AG09309 (cell line): Measurements from ENCODE around the gene CACNA1C.

Source experiments
- DNase-seq: peaks from one replicate; pipeline ENCODE4 v3.0.0-alpha.2; 2010; ENCODE audit warnings: low read depth
- H3K4me3 ChIP-seq: 2 replicates; pipeline ENCODE4 v1.5.1; 2011; ENCODE audit warnings: mild to moderate bottlenecking, low read depth, low read length, moderate library complexity; ENCODE audit not compliant: control insufficient read depth
- TF ChIP-seq, protein P1 (sequence below): IDR thresholded peaks from 2 replicates; pipeline ENCODE4 v1.5.1; 2011; ENCODE audit warnings: mild to moderate bottlenecking, low read depth, low read length, inconsistent platforms; ENCODE audit not compliant: insufficient read depth, control insufficient read depth; ENCODE audit errors: missing control alignments

CACNA1C gene

DNA sequence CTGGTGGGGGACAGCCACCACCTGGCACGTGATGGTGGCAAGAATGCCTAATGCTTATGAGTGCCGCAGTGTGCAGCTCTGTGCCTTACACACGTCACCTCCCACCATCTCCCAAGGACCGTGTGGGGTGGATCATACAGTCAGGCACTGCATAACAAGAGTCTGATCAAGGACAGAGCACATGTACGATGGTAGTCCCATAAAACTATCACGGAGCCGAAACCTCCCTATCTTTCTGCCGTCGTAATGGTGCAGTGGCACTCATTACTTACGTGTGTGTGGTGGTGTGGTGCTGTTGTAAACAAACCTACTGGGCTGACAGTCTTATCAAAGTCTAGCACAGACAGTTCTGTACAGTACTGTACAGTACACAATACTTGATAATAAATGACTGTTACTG, 89.3 kb downstream of the CACNA1C start:
- DNase-seq, result no peak

DNA sequence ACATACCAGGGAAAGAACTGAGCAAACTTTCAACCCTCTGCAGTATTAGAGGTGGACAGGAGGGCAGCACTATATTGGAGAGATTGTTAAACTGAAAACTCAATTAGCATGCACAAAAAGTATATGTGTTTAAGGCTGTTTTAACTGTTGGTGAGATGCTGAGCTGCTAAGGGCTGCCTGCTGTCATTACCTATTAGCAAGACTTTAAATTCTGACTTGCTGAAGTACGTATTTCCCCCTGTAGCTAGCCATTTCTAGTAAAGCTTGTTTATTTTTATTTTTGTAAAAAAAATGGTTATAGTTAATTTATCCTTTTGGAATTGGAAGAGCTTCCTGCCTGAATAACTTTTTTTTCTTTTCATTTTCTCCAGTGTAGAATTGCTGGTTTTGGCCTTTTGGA, 92.2 kb downstream of the CACNA1C start:
- no peak for DNase-seq
- H3K4me3 ChIP-seq, result no peak overlapping the region
- TF ChIP-seq, protein P1, sequence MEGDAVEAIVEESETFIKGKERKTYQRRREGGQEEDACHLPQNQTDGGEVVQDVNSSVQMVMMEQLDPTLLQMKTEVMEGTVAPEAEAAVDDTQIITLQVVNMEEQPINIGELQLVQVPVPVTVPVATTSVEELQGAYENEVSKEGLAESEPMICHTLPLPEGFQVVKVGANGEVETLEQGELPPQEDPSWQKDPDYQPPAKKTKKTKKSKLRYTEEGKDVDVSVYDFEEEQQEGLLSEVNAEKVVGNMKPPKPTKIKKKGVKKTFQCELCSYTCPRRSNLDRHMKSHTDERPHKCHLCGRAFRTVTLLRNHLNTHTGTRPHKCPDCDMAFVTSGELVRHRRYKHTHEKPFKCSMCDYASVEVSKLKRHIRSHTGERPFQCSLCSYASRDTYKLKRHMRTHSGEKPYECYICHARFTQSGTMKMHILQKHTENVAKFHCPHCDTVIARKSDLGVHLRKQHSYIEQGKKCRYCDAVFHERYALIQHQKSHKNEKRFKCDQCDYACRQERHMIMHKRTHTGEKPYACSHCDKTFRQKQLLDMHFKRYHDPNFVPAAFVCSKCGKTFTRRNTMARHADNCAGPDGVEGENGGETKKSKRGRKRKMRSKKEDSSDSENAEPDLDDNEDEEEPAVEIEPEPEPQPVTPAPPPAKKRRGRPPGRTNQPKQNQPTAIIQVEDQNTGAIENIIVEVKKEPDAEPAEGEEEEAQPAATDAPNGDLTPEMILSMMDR, result no peak

More for the DNA sequence above, 89.3 kb downstream of the CACNA1C start:
- H3K4me3 ChIP-seq, result no peak overlapping the region
- TF ChIP-seq, protein P1, result no peak

DNA sequence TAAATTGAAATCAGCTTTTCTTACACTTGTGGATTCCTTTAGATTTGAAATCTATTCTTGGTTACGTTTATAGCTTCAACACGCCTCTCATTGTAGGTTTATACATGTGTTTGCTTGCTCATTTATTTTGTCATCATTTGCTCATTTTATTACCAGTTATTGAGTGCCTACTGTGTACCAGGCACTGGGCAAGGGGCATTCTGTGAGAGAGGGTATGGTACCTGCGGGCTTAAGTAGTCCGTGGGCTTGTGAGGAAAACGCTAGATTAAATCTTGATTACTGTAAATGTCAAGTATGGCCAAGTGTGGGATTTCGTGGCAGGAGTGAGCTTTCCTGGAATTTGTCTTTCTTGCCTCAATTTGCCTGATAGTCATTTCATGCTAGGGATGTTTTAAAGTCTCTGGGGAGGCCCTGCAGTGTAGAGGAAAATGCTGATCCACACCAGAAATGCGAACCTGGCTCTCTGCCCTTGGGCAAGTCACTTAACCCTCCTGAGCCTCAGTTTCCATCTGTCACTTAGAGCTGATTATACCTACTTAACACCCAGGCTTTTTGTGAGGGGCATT, 92.7 kb downstream of the CACNA1C start:
- no peak overlapping the region for H3K4me3 ChIP-seq
- no peak for DNase-seq
- TF ChIP-seq, protein P1, result no peak

DNA sequence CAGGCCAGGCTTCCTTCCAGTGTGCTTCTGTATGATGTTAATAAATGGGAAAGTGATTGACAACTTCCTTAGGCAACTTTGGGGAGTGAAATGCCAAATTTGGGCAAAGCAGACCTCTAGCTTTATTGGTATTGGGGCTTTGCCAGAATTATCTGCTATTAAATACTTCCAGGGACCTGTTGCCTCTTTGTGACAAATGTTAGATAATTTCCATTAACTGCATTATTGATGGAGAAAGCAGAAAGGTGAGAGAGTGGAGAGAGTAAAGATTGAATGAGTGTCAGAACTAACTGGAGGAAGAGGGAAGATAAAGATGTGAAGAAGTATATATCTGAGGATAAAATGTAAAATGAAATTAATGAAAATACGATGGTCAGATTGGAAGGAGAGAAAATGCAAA, 94.5 kb downstream of the CACNA1C start:
- no peak for DNase-seq
- TF ChIP-seq, protein P1, result no peak
- H3K4me3 ChIP-seq, result no peak overlapping the region

DNA sequence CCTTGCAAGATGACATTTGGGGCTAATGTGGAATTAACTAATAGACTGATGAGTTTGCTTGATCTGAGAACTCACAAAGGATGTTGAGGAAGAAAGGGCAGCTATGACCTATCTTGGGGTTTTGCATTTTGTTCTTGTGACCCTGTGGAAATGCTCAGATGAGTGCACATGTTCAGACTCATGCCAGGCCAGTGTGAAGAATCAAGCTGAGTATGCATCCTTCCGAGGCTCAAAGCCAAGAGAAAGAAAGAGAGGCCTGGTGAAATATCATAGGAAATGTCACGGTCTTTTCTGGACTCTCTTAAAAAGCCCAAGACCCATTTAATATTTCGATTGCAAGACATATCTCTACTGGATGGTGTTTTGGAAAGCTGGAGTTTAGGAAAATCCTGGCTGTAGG, 96.3 kb downstream of the CACNA1C start:
- no peak overlapping the region for H3K4me3 ChIP-seq
- TF ChIP-seq, protein P1, result no peak
- no peak for DNase-seq

DNA sequence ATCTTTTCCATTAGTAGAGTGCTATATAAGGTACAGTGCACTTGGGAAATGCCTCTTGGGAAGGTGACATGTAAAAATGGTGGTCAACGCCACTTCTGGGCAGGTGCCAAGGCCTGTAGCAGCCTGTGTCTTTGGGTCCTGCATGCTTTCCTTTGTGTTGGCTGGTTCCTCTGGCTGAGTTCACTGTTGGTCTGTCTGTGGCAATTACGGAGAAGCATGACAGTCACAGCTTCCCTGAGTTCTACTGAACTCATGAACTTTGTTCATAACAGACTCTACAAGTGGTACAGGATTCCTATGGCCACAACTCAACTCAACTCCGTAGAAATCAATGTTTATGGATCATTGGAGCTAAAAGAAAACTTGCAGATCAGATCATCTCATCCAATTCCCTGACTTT, 98.0 kb downstream of the CACNA1C start:
- TF ChIP-seq, protein P1, result no peak
- no peak for DNase-seq
- no peak overlapping the region for H3K4me3 ChIP-seq

DNA sequence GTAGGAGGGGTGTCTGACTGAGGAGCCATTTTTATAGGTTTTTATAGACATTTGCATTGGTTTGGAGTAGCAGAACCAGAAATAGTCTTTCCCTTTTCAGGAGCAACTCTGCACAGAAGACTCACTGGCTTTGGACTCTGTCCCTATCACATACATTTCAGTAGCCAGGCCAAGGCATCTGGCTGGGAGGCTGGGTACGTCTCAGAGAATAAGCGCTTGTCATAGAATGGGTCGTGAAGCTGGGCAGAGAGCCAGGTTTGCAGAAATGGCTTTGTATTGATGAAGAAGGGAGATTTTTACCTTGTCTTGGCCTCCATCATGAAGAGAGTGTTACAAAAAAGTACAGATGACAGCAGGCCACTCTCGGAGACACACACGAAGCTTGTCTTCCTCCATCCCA, 98.6 kb downstream of the CACNA1C start:
- no peak for DNase-seq
- TF ChIP-seq, protein P1, result no peak
- no peak overlapping the region for H3K4me3 ChIP-seq
